IPS-15b (cell line): ENCODE results near the gene CIC.
"Not testable (repeated sequence)": the region's sequence is repeated elsewhere in the genome, so short reads cannot be mapped to it uniquely, and the experiment has no call there.

Source experiments
- H3K27me3 ChIP-seq: one replicate; pipeline ENCODE4 v1.6.1; 2013; ENCODE audit warnings: low read length; ENCODE audit not compliant: control insufficient read depth, insufficient read depth
- H3K36me3 ChIP-seq: one replicate; pipeline ENCODE4 v1.6.1; 2013; ENCODE audit warnings: low read length; ENCODE audit not compliant: control insufficient read depth, insufficient read depth
- H3K4me1 ChIP-seq: one replicate; pipeline ENCODE4 v1.6.1; 2013; ENCODE audit warnings: mild to moderate bottlenecking, low read length; ENCODE audit not compliant: control insufficient read depth, insufficient read depth
- H3K4me3 ChIP-seq: one replicate; pipeline ENCODE4 v1.5.1; 2013; ENCODE audit warnings: low read depth, low read length
- H3K9ac ChIP-seq: one replicate; pipeline ENCODE4 v1.6.1; 2013; ENCODE audit warnings: low read depth, mild to moderate bottlenecking, low read length
- H3K9me3 ChIP-seq: one replicate; pipeline ENCODE4 v1.6.1; 2013; ENCODE audit warnings: mild to moderate bottlenecking, low read length; ENCODE audit not compliant: control insufficient read depth, insufficient read depth

Gene CIC

DNA sequence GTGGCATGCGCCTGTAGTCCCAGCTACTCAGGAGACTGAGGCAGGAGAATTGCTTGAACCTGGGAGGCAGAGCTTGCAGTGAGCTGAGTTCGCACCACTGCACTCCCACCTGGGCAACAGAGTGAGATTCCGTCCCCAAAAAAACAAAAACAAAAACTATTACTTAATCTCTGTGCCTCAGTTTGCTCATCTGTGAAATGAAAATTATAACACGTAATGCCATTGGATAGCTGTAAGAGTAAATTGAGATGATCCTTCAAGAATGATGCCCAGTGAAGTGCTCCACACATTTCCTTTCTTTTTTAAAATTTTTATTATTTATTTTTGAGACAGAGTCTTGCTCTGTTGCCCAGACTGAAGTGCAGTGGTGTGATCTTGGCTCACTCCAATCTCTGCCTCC, 70.9 kb downstream of the CIC start:
- not testable (repeated sequence) for H3K36me3 ChIP-seq, H3K4me1 ChIP-seq, H3K9me3 ChIP-seq, H3K4me3 ChIP-seq, H3K9ac ChIP-seq, H3K27me3 ChIP-seq

DNA sequence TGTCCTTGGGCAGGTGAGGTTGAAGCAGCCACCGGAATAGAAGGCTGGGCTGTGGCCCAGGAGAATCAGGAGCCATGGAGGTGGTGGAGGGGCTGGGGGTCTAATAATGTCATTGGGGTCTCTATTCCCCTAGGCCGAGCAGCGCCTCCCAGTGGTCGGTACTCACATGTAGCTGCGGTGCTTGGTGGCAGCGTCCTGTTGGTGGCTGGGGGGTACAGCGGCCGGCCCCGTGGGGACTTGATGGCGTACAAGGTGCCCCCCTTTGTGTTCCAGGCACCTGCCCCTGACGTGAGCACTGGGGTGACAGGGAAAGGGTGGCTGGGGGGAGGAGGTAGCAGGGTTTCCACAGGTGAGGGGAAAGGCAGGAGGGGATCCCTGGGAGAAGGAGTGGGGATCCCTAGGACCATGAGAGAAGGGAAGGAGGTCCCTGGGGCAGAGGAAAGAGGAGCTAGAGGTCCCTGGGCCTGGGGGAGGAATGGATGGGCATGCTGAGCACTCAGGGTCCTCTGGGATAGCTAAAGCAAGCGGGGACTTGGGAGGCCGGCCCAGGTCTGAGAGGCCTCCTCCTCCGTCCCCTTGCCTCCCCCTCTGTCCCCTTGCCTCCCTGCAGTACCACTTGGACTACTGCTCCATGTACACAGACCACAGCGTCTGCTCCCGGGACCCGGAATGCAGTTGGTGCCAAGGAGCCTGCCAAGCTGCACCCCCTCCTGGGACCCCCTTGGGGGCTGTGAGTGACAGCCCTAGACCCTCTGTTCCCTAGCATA, 74.5 kb downstream of the CIC start:
- Histone ChIP-seq H3K9me3 (no peaks in the 10 kb centered on the region), H3K9ac (no peak overlapping the region)

DNA sequence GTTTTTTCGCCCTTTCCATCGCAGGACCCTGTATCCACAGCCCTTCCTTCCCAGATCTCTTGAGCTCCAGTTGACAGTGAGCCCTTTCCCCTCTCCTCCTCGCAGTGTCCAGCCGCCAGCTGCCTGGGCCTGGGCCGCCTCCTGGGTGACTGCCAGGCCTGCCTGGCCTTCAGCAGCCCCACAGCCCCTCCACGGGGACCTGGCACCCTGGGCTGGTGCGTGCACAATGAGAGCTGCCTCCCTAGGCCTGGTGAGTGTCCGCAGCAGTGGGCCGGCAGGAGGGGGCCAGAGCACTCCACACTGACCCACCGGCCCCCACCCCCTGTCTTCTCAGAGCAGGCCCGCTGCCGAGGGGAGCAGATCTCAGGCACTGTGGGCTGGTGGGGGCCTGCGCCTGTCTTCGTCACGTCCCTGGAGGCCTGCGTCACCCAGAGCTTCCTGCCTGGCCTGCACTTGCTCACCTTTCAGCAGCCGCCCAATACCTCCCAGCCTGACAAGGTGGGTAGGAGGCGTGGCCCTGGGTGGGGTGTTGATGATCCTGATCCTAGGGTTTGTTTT, 75.4 kb downstream of the CIC start:
- no peak overlapping the region for H3K9ac ChIP-seq
- no peaks in the 10 kb centered on the region for H3K27me3 ChIP-seq
- H3K4me1 ChIP-seq: no peaks in the 10 kb centered on the region
- H3K9me3 ChIP-seq: no peaks in the 10 kb centered on the region
- H3K36me3 ChIP-seq: peaks cover 5% of the 10 kb centered on the region
- H3K4me3 ChIP-seq: no peak overlapping the region

More for the DNA sequence above, 74.5 kb downstream of the CIC start:
- Histone ChIP-seq H3K27me3 (no peaks in the 10 kb centered on the region), H3K36me3 (peaks cover 5% of the 10 kb centered on the region), H3K4me1 (no peaks in the 10 kb centered on the region), H3K4me3 (no peak overlapping the region)
